Measurements from ENCODE around the gene SLC8B1. TPM values are rescaled to one million over a fixed set of nuclear protein-coding genes. Genes with fewer than 3 reads are reported as not detected.

The SLC8B1 gene
- total RNA-seq, 1 donor from 2014 or later = 23.2 TPM

- DNase-seq (ENCODE audit: low spot score) (peak; percentile 51), ATAC-seq (peak; percentile 52)
Observed at GRCh38 chr12:113325916-113326315, 9.0 kb downstream of the SLC8B1 start.

DNA sequence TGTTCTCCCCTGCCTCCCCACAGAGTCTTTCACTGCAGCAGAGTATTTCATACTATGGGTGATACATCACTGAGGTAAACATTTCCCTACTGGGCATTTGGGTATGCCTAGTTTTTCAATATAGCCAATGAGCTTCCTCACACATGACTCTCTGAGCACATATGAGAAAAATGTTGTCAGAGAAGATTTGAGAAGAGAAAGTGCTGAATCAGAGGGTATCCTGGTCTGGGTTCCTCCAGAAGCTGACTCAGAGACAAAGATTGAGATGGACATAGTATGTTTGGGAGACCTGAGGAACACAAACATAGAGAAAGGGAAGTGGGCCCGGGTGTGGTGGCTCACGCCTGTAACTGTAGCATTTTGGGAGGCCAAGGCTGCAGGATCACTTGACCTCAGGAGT, 12.6 kb downstream of the SLC8B1 start:
- ATAC-seq (peak; percentile 25), DNase-seq (ENCODE audit: low spot score) (no peak)

- DNase-seq (ENCODE audit: low spot score) (no peak), ATAC-seq (no peak)
Observed at GRCh38 chr12:113320401-113320800, 14.5 kb downstream of the SLC8B1 start.

GRCh38 chr12:113318900-113319628, 15.8 kb downstream of the SLC8B1 start:
- DNase-seq (ENCODE audit: low spot score) (no peak), ATAC-seq (peak; percentile 30)

DNA sequence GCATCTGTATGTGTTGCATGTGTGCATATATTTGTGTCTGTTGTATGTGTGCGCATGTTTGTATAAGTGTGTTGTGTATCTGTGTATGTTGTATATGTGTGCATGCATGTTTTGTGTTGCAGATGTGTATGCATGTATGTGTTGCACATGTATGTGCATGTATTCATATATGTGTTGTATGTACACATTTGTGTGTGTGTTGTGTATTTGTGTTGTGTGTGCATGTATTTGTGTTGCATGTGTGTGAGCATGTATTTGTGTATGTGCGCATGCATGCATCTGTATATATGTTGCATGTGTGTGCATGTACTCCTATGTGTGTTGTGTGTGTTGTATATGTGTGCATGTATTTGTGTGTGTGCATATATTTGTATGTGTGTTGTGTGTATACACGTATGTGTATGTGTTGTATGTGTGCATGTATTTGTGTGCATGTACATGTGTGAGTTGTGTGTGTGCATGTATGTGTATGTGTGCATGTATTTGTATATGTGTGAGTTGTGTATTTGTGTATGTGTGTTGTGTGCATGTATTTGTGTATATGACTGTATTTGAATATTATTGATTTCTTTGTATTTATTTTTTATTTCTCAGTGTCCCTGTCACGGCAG, 16.8 kb downstream of the SLC8B1 start:
- no peak for DNase-seq (ENCODE audit: low spot score)

DNA sequence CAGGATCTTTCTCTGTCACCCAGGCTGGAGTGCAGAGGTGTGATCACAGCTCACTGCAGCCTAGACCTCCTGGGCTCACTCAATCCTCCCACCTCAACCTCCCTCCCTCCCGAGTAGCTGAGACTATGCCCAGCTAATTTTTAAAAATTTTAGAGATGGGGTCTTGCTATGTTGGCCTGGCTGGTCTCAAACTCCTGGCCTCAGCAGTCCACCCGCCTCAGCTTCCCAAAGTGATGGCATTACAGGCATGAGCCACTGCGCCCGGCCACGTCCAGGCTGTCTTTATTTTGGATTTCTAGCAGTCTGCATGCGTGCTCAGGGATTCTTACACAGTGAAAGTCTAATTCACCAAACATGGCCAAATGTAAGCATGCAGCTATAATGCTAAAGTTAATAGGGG, 17.8 kb downstream of the SLC8B1 start:
- ATAC-seq (no peak), DNase-seq (ENCODE audit: low spot score) (no peak)

More for the DNA sequence above, 16.8 kb downstream of the SLC8B1 start:
- ATAC-seq = no peak

- DNase-seq (ENCODE audit: low spot score) = no peak
Observed at GRCh38 chr12:113316155-113316554, 18.8 kb downstream of the SLC8B1 start.

GRCh38 chr12:113315358-113315757, 19.6 kb downstream of the SLC8B1 start:
- DNase-seq (ENCODE audit: low spot score) (no peak), ATAC-seq (no peak)

More at GRCh38 chr12:113316155-113316554, 18.8 kb downstream of the SLC8B1 start:
- no peak for ATAC-seq

- ATAC-seq = no peak
- DNase-seq (ENCODE audit: low spot score) = no peak
Observed at GRCh38 chr12:113314121-113314529, 20.8 kb downstream of the SLC8B1 start.

DNA sequence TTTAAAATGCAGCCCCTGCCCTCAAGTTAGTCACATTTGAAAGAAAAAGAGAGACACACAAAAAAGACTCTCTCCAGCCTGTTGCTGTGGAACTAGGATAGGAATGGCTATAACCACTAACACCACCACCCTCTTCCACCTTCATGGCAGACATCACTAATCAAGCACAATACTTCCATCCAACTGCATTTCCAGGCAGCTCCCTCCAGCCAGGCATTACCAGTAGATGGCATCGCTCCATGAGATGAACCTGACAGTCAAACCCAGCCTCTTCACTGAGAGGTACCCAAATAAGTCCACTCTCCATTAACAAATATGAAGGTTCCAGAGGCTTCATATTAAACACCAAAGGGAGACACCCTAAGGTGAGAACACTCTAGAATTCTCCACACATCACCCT, 24.4 kb downstream of the SLC8B1 start:
- DNase-seq (ENCODE audit: low spot score) (no peak), ATAC-seq (peak; percentile 41)

DNA sequence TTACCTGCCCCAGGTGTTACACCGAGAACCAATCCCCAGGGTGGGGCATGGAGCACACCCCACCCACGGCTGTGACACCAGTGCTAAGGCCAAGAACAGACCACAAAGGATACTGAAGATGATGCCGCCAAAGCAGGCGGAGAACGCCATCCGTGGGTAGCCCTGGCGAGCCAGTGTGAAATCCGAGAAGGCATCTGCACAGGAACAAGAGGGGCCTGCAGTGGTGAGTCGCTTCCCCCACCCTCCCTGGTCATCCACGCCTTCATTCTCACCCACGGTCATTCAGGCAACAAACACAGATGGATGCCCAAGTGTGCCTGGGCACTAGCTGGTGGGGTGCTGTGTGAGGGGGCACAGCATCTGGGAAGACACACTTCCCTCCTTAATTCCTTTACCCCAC, 28.5 kb downstream of the SLC8B1 start:
- no peak for DNase-seq (ENCODE audit: low spot score)
- no peak for ATAC-seq

GRCh38 chr12:113305281-113305856, 29.5 kb downstream of the SLC8B1 start:
- no peak for DNase-seq (ENCODE audit: low spot score)
- no peak for ATAC-seq

GRCh38 chr12:113302886-113303640, 31.8 kb downstream of the SLC8B1 start:
- DNase-seq (ENCODE audit: low spot score) = no peak
- no peak for ATAC-seq

DNA sequence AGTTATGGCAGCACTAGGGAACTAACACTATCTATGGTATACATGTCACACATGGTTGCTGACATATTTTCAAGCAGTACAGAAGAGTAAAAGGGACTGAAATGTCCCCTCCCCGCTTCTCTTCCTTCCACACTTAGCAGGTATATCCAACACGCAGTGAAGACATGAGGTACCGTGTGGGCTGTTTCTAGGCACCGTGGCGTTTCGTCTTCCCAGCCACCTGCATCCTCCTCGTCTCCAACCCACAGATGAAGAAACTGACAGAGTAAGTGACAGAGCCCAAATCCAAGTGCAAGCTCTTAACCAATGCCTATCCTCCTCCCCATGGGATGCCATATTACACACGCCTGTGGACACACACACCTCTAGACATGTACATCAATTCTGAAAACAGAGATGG, 32.4 kb downstream of the SLC8B1 start:
- no peak for ATAC-seq
- DNase-seq (ENCODE audit: low spot score) = no peak

DNA sequence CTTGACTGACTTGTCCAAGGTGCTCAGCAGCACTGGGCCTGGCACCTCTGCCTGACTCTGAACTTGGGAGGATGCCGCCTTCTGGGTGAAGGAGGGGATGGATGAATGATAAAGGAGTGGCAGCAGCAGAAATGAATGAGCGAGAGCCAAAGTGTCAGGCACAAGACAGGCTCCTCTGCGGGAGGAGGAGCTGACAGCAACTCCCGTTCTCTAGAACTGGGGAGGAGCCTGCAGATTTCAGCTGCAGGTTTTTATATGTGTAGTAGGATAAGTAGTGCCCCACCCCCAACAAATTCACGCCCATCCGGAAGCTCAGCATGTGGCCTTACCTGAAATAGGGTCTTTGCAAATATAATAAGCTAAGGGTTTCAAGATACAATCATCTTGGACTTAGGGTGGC, 33.1 kb downstream of the SLC8B1 start:
- ATAC-seq (no peak), DNase-seq (ENCODE audit: low spot score) (no peak)

GRCh38 chr12:113299619-113300237, 35.2 kb downstream of the SLC8B1 start:
- ATAC-seq (no peak), DNase-seq (ENCODE audit: low spot score) (no peak)

GRCh38 chr12:113298861-113299545, 35.9 kb downstream of the SLC8B1 start:
- DNase-seq (ENCODE audit: low spot score) (peak; percentile 55), ATAC-seq (no peak)

DNA sequence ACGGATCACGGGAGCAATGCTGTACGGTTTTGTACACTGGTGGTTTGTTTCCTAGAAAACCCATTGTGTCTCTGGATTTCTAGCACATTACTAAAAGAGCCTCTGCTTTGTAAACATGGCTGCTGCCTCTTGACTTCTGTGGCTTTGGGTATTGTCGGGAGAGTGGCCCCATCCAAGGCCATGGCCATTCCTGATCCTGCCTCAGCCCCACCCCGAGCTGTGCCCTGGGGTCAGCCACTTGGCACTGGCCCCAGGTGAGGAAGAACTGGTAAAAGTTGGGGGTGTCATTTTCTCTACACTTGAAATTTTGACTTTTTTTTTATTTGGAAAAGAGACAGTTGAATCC, 36.5 kb downstream of the SLC8B1 start:
- ATAC-seq (no peak), DNase-seq (ENCODE audit: low spot score) (no peak)

GRCh38 chr12:113297621-113298471, 37.1 kb downstream of the SLC8B1 start:
- peak; percentile 74 for DNase-seq (ENCODE audit: low spot score)

DNA sequence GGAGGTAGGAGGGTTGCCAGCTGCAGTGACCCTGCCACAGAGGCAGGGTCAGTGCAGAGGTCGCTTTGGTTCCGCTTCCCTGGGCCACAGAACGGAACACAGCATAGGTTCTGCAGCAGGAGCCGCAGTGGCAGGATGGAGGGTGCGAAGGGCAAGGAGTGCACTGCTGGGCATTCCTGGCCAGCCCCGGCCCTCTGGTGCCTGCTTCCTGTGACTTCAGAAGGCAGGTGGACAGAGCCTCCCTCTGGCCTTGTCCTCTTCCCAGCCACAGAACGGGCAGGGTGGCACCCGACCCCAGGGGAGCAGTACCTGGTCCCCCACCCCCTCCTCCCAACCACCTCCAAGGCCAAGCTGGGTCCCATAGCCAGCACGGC, 37.7 kb downstream of the SLC8B1 start:
- ATAC-seq = peak; percentile 82
- peak; percentile 85 for DNase-seq (ENCODE audit: low spot score)

More at GRCh38 chr12:113297621-113298471, 37.1 kb downstream of the SLC8B1 start:
- ATAC-seq = peak; percentile 63

All from left lobe of liver (tissue), 2 donors.